Activated effector memory CD4-positive, alpha-beta T cell treated with anti-CD3 and anti-CD28 coated beads, Interleukin-2, amount 50 U/mL, for 16 hours (primary cell): ENCODE results near the gene PTCD2.

Experiments
- DNase-seq: peaks from one replicate; pipeline ENCODE4 v3.0.0-alpha.2; 2020

PTCD2 gene

GRCh38 chr5:72352616-72353015 is 32.4 kb downstream of the PTCD2 start:
- no peak for DNase-seq

- no peak for DNase-seq
Measured at GRCh38 chr5:72353046-72353445, 32.9 kb downstream of the PTCD2 start.

DNA sequence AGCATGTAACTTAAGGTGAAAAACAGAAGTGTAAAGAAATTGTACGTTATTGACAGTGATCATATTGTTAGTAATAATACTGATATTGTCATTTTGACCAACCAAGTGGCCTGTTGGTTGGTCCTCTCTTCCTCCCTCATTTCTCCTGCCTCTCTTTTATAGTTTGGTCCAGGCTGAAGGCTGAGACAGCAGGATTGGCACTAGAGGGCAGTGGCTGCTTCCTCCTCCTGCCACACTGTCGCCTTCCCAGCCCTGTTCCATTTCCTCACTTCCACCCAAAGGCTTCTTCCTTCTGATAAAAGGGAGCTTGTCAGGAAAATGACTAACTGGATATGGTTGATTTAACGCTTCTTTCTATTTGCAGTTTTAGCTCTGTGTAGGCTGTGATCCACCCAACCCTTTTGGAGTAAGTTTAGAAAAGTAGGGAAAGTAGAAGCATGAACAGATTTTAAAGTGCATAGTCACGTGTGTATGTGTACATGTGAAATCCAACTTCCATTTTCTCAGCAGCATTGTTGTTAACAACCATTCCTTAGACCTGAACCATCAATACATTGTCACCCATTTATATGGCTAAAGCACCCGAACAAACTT is 35.6 kb downstream of the PTCD2 start:
- DNase-seq, result no peak

- DNase-seq, result no peak
Measured at GRCh38 chr5:72356361-72356760, 36.2 kb downstream of the PTCD2 start.

DNA sequence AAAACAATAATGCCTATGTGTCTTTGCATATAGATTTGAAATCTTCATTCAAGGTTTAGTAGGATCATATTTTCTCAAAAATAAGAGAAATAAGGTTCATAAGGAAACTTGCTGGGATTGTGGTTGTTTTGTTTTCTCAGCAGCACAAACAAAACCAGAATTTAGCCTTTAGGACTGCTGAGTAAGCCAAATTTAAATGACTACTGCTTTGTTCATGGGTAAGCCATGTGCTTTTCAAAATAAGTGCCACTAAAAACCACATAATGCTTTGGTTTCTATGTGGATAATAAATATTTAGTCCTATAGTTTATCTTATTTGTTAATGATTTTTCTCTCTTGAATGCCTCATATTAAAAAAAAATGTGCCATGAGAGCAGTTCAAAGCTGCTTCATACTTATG is 38.8 kb downstream of the PTCD2 start:
- no peak for DNase-seq

GRCh38 chr5:72359886-72360285 is 39.7 kb downstream of the PTCD2 start:
- no peak for DNase-seq

- DNase-seq, result no peak
Measured at GRCh38 chr5:72363166-72363802, 43.1 kb downstream of the PTCD2 start.

- DNase-seq, result no peak
Measured at GRCh38 chr5:72364171-72364570, 44.0 kb downstream of the PTCD2 start.

- no peak for DNase-seq
Measured at GRCh38 chr5:72364951-72365350, 44.8 kb downstream of the PTCD2 start.

- no peak for DNase-seq
Measured at GRCh38 chr5:72366324-72366976, 46.3 kb downstream of the PTCD2 start.

DNA sequence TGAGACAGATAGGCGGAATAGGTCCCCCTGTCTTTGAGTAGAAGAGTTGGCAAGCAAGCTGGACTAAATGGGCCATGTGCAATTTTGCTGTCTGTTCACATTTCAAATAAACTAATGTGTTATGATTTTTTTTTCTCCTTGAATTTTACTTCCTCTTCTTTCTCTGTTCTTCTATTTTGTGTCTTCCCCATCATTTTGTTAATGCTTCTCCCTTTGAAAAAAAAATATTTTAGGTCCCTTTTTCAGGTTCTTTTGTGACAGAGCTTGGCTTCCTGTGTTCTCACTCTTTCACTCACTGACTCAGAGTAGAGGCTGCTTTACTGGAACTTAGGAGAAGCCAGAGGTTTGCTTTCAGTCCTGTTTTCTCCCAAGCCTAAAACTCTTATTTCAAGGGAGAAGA is 48.1 kb downstream of the PTCD2 start:
- no peak for DNase-seq

GRCh38 chr5:72369301-72369700 is 49.1 kb downstream of the PTCD2 start:
- no peak for DNase-seq

GRCh38 chr5:72369711-72370110 is 49.5 kb downstream of the PTCD2 start:
- DNase-seq, result no peak

GRCh38 chr5:72372331-72372730 is 52.2 kb downstream of the PTCD2 start:
- no peak for DNase-seq

GRCh38 chr5:72372923-72373322 is 52.8 kb downstream of the PTCD2 start:
- no peak for DNase-seq

GRCh38 chr5:72374844-72375243 is 54.7 kb downstream of the PTCD2 start:
- DNase-seq, result no peak

DNA sequence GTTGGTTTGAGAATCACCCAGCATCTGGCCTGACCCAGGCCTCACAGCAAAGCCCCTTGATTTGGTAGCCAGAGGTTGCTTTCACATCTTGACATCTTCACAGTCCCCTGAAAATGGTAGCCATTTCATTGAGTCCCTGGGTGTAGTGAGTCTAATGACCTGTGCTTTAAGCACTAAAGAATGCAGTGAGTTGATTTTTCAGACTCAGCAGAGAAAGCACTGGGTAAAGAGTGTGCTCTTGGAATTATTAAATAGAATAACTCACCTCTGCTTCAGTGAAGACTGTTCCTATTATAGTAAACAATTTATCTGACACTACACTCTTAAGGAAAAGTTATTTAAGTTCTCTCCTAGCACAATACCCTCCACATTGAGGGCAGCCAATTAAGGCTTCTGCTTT is 56.2 kb downstream of the PTCD2 start:
- no peak for DNase-seq

DNA sequence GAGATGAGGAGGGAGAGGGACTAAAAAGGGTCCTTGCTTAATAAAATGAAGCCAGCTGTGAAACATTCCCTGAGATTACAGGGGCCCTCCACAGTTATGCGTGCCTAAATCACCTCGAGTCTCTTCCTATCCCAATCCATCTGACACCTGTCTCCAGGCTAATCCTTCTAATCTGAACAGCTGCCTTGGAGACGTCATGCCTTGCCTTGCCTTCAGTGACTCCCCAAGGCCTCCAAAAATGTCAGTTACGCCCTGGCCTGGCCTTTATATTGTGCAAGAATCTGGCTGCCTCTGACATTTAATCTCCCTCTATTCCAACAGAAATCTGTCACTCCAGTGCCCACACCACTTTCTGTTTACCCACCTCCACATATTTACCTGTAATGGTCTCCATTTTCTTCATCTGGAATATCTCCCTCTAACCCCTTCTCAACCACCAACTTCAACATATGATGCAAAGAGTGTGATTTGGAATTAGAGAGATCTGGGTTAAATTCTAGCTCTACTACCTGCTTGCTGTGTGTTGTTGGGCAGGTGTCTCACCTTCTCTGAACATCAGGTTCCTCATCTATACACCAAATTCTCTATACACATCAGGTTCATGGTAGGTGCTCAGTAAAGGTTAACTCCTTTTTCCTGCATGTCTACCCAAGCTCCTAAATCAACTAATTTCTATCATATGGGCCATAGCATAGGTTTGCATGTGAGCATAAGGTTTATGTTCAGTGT is 57.9 kb downstream of the PTCD2 start:
- DNase-seq, result no peak

DNA sequence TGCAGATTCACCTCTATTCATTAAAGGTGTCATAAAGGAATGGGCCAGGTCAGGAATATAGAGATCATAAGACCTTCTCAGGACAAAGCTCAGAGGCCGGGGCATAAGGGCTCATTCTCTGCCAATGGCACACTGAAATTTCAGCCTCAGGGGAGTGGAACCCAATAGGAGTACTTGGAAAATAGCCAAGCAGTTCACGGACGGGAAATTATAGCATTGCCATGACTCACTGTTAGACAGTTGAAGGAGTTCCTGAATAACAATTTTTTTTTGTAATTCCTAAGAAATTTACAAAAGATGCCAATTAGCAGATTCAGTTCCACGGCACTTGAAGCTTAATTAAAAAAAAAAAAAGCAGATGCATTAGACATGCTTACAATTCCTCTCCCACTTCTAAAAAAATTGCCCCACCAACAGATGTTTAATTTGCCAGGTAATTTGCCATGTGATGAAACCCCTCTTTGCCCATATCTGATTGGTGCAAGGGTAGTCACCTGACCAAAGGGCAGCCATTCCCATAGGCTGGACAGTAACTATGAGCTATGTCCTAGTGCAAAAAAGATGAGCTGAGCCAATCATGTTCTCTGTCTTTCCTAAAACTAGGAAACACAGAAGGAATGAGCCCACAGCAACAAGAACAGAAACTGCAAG is 58.6 kb downstream of the PTCD2 start:
- DNase-seq, result no peak

DNA sequence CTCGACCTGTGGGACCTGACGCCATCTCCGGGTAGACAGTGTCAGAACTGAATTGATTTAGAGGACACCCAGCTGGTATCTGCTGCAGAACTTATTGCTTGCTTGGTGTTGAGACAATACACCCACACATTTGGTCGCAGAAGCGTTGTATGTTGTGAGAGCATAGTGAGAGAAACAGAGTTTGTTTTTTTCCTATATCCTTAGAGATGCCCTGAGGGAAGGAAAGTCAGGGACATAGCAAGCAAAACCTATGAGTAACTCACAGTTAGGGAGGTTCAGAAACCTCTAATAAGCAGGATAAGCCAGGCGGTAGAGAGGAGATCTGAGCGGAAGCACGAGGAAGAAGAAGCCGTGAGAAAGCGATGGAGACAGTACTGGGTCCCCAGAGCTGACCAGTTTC is 59.8 kb downstream of the PTCD2 start:
- no peak for DNase-seq

DNA sequence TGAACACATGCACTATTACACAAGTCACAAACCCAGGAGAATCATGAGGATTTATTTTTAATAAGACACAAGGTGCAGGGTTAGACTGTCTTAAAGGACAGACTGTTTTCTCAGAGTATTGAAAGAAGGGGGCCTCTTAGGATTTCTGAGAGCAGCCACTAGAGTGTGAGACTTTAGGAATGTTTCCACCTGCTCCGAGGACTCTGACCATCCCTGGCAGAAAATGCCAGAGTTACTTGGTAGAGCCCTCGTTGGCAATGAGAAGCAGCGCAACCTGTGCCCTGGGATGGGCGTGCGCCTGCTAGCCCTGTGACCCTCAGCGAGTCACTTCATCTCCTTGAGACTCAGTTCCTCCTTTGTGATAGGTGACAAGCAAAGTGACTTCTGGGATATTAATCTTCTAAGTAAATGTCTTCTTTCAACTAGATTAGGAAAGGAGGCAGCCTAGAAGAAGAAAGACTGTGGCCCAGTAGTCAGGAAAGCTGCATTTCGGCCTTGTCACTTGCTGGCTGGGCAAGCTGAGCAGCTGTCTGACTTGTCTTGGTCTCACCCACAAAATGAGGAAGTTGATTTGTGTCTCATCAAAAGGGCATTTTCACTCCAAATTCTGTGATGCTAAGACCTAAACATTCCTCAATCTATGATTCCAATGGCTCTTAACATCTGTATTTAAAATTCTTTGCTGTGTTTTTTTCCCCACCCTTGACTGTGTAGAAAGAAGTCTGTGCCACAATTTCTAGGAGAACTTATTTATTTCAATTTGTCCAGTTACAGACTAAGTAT is 60.5 kb downstream of the PTCD2 start:
- no peak for DNase-seq

DNA sequence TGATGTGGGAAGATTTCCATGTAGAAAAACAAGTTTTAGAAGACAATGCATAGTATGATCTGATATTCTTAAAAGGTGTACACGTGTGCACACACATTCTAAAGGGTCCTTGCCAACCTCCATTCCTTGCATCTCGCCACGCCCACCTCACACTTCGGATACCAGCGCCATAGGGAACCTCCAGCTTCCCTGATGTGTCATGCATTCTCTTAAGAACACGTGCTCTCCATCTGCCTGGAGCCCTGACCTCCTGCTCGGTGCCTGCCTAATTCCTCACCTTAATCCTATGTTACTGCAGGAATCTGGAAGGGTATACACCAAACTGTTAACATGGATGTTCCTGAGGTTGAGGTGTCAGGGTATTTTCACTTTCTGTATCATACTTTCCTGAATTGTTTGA is 63.1 kb downstream of the PTCD2 start:
- no peak for DNase-seq

GRCh38 chr5:72383726-72384125 is 63.6 kb downstream of the PTCD2 start:
- no peak for DNase-seq
